BJ (cell line): ENCODE results near the gene IL4R. TPM values are rescaled to one million over a fixed set of nuclear protein-coding genes. Genes with fewer than 3 reads are reported as not detected.
"Not testable (repeated sequence)": the region's sequence is repeated elsewhere in the genome, so short reads cannot be mapped to it uniquely, and the experiment has no call there.

Source experiments
- CTCF ChIA-PET: fragments of 350-600 bp; formaldehyde crosslinking; extraction: SDS; loops from one replicate; lab custom pipeline; 2021; ENCODE audit warnings: antibody characterized with exemption, inconsistent platforms; lab: Yijun Ruan, JAX
- POLR2A ChIA-PET: fragments of 300-600 bp; sonication (Branson Sonifier 250); formaldehyde crosslinking; extraction: SDS; loops from one replicate; lab custom pipeline; 2021; ENCODE audit warnings: antibody characterized with exemption; lab: Charles Lee
- DNase-seq: peaks from one replicate; pipeline ENCODE4 v3.0.0-alpha.2; 2011; ENCODE audit warnings: low read depth
- H3K27me3 ChIP-seq: 2 replicates; pipeline ENCODE4 v1.6.0; 2011; ENCODE audit warnings: low read length; ENCODE audit not compliant: control insufficient read depth, insufficient read depth
- H3K36me3 ChIP-seq: 2 replicates; pipeline ENCODE4 v1.5.1; 2011; ENCODE audit warnings: low read length; ENCODE audit not compliant: control insufficient read depth, insufficient read depth
- H3K4me3 ChIP-seq: 2 replicates; pipeline ENCODE4 v1.5.1; 2011; ENCODE audit warnings: low read depth, mild to moderate bottlenecking, control low read depth, low read length
- polyA plus RNA-seq: library from polyadenylated mRNA; depleted of rRNA; stranded (reverse); fragments of >200 nt; gene quantifications from 2 replicates; pipeline ENCODE4 v1.2.3, GENCODE V29; 2011
- TF ChIP-seq, protein P1 (sequence below): IDR thresholded peaks from 2 replicates; pipeline ENCODE4 v1.5.1; 2011; ENCODE audit warnings: low read depth, mild to moderate bottlenecking, control low read depth, inconsistent platforms, low read length, moderate library complexity; ENCODE audit not compliant: insufficient read depth

IL4R gene
- polyA plus RNA-seq, 1 experiment = 25.4 TPM

DNA sequence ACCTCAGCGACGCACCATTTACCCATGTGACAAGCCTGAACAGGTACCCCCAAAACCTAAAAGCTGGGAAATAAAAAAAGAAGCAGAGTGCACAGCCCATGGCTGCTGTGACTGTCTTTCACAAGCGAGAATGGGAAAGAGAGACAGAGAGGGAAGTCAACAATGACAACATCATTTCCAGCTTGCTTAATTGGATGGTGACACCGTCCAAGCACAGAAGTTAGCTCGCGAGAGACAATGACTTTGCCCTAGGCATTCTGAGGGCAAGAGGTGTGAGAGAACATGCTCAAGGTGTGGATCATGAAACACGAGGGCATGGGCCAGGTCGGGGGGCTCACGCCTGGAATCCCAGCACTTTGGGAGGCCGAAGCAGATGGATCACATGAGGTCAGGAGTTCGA, 25.9 kb upstream of the IL4R start:
- ChIA-PET CTCF (interaction anchor here (1.0 kb wide), 2 partner anchors 8 to 12 kb away, joined by 3 to 4 read pairs; no protein-coding TSS in a partner anchor), POLR2A (no interaction called here)
- H3K36me3 ChIP-seq = no peaks in the 10 kb centered on the region
- TF ChIP-seq, protein P1, sequence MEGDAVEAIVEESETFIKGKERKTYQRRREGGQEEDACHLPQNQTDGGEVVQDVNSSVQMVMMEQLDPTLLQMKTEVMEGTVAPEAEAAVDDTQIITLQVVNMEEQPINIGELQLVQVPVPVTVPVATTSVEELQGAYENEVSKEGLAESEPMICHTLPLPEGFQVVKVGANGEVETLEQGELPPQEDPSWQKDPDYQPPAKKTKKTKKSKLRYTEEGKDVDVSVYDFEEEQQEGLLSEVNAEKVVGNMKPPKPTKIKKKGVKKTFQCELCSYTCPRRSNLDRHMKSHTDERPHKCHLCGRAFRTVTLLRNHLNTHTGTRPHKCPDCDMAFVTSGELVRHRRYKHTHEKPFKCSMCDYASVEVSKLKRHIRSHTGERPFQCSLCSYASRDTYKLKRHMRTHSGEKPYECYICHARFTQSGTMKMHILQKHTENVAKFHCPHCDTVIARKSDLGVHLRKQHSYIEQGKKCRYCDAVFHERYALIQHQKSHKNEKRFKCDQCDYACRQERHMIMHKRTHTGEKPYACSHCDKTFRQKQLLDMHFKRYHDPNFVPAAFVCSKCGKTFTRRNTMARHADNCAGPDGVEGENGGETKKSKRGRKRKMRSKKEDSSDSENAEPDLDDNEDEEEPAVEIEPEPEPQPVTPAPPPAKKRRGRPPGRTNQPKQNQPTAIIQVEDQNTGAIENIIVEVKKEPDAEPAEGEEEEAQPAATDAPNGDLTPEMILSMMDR = no peak
- DNase-seq = no peak
- H3K4me3 ChIP-seq = no peak overlapping the region
- no peaks in the 10 kb centered on the region for H3K27me3 ChIP-seq

GRCh38 chr16:27288313-27288712, 25.5 kb upstream of the IL4R start:
- H3K4me3 ChIP-seq, DNase-seq, POLR2A ChIA-PET, H3K36me3 ChIP-seq, H3K27me3 ChIP-seq: not testable (repeated sequence)
- CTCF ChIA-PET = interaction anchor here (1.0 kb wide), 1 partner anchor 12 kb away, joined by 3 read pairs; no protein-coding TSS in a partner anchor

GRCh38 chr16:27289669-27290068, 24.1 kb upstream of the IL4R start:
- H3K27me3 ChIP-seq = no peaks in the 10 kb centered on the region
- CTCF ChIA-PET = no interaction called here
- DNase-seq = no peak
- no peaks in the 10 kb centered on the region for H3K36me3 ChIP-seq
- POLR2A ChIA-PET = no interaction called here
- no peak overlapping the region for H3K4me3 ChIP-seq
- TF ChIP-seq, protein P1 = no peak

DNA sequence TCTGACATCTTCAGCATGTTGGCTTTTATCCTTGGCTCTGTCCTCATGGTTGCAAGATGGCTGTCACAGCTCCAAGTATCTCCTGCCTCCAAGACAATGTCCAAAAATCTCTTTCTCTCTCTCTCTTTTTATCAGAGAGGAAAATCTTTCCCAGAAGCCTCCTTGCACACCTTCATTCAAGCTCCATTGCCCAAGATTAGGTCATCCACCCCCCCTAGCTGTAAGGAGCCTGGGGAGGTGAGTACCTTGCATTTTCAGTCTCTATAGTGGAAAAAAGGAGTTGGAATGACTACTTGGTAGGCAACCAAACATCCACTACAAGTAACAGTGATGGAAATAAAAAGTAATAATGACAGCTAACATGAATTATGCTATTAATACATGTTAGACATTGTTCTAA, 23.2 kb upstream of the IL4R start:
- TF ChIP-seq, protein P1 = no peak

GRCh38 chr16:27291106-27291505, 22.7 kb upstream of the IL4R start:
- CTCF ChIA-PET = no interaction called here
- Histone ChIP-seq H3K4me3 (no peak overlapping the region), H3K36me3 (no peaks in the 10 kb centered on the region), H3K27me3 (no peaks in the 10 kb centered on the region)
- TF ChIP-seq, protein P1 = no peak
- DNase-seq = no peak
- POLR2A ChIA-PET = no interaction called here

More for the DNA sequence above, 23.2 kb upstream of the IL4R start:
- ChIA-PET POLR2A (no interaction called here), CTCF (no interaction called here)
- H3K27me3 ChIP-seq = no peaks in the 10 kb centered on the region
- H3K36me3 ChIP-seq = no peaks in the 10 kb centered on the region
- no peak overlapping the region for H3K4me3 ChIP-seq
- no peak for DNase-seq

- DNase-seq = no peak
Observed at GRCh38 chr16:27291722-27292240, 22.0 kb upstream of the IL4R start.

More at GRCh38 chr16:27291722-27292240, 22.0 kb upstream of the IL4R start:
- no peaks in the 10 kb centered on the region for H3K36me3 ChIP-seq
- CTCF ChIA-PET = interaction anchor here (0.7 kb wide), 1 partner anchor 71 kb away, joined by 4 read pairs; no protein-coding TSS in a partner anchor
- no peak overlapping the region for H3K4me3 ChIP-seq
- no peaks in the 10 kb centered on the region for H3K27me3 ChIP-seq
- TF ChIP-seq, protein P1 = no peak
- POLR2A ChIA-PET = no interaction called here
